Skin epidermis (tissue), 12 donors: ENCODE data around the gene PANK1.

Source experiments
- H3K27ac ChIP-seq, 21 experiments: fragments of 200-600 bp; sonication (generic) in 11 of 21; one replicate each; pipeline ENCODE4 v1.5.0; 2020; ENCODE audit warnings: mild to moderate bottlenecking in 3 of 21, inconsistent platforms in 2 of 21, moderate library complexity in 2 of 21
- H3K4me3 ChIP-seq, 7 experiments: fragments of 200-600 bp; sonication (generic) in 2 of 7; one replicate each; pipeline ENCODE4 v1.5.0; 2020; ENCODE audit warnings: inconsistent platforms in 2 of 7, mild to moderate bottlenecking in 2 of 7, moderate library complexity in 1 of 7

Gene PANK1

GRCh38 chr10:89588671-89589070 is 56.4 kb downstream of the PANK1 start:
- H3K27ac ChIP-seq = no peak overlapping the region
- H3K4me3 ChIP-seq = no peak overlapping the region

DNA sequence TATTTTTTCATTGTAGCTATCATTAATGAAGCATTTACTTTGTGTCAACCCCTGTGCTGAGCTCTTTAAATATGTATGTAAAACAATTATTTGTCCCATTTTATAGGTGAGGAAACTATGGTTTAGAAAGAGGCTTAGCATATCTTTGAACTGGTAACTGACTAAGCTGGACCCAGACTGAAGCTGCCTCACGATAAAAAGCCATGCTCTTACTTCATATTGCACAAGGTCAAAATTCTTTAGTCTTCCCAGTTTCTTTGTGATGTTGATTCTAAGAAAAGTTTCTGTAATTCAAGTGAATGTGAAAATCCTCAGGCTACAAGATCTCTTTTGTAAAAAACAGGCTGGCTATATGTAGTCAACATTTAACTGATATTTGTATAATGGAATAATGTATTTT is 63.0 kb downstream of the PANK1 start:
- Histone ChIP-seq H3K4me3 (no peak overlapping the region), H3K27ac (no peak overlapping the region)

GRCh38 chr10:89580243-89580642 is 64.8 kb downstream of the PANK1 start:
- no peak overlapping the region for H3K4me3 ChIP-seq
- no peak overlapping the region for H3K27ac ChIP-seq

DNA sequence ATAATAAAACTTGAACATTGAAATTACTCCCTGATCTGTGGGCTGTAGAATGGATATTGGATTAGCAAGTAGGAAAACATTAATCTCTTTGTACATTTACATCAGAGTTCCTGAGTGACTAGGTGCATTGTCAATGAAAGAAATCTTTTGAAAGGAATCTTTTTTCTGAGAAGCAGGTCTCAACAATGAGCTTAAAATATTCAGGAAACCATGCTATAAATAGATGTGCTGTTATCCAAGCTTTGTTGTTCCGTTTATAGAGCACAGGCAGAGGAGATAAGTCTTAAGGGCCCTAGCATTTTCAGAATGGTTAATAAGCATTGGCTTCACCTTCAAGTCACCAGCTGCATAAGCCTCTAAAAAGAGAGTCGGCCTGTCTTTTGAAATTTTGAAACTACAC is 68.3 kb downstream of the PANK1 start:
- H3K4me3 ChIP-seq = no peak overlapping the region
- no peak overlapping the region for H3K27ac ChIP-seq

- H3K4me3 ChIP-seq = no peak overlapping the region
- no peak overlapping the region for H3K27ac ChIP-seq
These were observed 69.0 kb downstream of the PANK1 start for GRCh38 chr10:89576022-89576421.

GRCh38 chr10:89575031-89575430 is 70.0 kb downstream of the PANK1 start:
- no peak overlapping the region for H3K4me3 ChIP-seq
- no peak overlapping the region for H3K27ac ChIP-seq

GRCh38 chr10:89574368-89574767 is 70.7 kb downstream of the PANK1 start:
- Histone ChIP-seq H3K4me3 (no peak overlapping the region), H3K27ac (no peak overlapping the region)

DNA sequence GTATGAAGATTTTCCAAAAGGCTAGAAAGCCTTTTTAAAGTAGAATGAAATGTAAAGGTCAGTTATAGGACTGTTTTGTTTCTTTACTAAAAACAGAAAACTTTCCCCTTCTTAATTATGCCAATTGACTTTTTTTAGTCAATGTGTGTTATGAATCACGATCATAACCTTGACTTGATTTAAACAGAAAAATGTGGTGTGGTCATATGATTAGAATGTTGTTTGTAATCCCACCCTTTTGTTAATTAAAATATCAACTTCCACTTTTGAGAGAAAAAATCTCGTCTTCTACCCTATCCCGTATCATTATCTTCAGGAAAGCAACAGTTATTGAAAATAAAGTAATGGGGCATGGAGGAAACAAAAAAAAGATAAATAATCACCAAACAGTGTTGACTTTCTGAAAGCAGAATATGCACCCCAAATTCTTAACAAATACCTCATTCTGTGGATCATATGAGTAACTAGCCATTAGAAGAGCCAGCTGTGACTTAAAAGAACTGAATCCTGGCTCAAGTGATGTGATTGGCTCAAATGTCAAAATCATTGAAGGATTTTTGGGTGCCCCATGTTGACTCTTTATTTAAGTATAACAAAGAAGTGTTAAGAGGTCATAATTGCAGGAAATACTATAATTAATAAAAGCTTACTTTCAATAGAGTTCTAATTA is 77.3 kb downstream of the PANK1 start:
- no peak overlapping the region for H3K4me3 ChIP-seq
- H3K27ac ChIP-seq = no peak overlapping the region

GRCh38 chr10:89566992-89567391 is 78.0 kb downstream of the PANK1 start:
- Histone ChIP-seq H3K4me3 (no peak overlapping the region), H3K27ac (no peak overlapping the region)

DNA sequence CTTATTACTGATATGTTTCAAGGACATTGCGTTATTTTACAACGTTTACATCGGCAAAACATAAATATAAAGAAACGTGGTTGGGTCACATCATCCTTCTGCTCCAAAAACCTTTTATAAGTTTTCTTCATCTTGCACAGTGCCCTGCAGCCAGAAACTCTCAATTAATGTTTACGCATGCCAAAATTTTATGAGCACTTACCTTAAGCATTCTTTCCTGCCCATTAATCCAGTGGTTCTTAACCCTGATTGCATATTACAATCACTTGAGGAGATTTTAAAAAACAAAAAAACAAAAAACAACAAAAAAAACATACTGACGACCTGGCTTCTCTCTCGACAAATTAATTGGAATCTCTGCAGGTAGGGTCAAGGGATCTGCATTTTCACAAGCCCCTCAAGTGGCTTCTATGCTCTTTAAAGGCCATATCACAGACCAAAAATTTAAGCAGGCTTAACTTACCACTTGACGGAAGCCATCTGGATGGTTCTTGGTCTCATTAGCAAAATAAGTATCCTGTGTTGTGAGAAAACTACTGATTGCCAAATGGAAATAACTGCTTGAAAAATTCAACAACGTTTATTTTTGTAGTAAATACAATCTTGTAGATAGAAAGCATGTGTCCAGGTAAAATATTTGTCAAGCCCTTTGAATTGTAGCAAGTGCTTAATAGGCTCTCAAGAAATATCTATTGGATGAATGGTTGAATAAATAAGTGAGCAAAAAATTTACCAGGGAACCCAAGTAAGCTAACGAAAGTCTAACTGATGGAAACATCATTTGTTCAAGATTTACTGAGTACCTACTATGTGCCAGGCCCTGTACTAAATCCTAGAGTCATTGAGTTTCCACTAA is 78.7 kb downstream of the PANK1 start:
- no peak overlapping the region for H3K27ac ChIP-seq
- no peak overlapping the region for H3K4me3 ChIP-seq

DNA sequence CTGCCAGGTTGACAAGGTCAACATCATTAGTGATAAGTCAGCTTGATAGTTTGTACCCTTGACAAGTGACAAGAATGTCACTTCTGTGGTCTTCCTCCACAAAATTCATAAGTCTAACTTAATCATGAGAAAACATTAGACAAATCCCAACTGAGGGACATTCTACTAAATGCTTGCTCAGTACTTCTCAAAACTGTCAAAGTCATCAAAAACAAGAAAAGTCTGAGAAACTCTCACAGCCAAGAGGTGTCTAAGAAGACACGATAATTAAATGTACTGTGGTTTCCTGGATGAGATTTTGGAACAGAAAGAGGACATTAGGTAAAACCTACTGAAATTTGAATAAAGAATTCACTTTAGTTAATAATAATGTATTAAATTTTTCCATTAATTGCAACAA is 79.9 kb downstream of the PANK1 start:
- H3K27ac ChIP-seq = no peak overlapping the region
- H3K4me3 ChIP-seq = no peak overlapping the region

- H3K27ac ChIP-seq = no peak overlapping the region
- no peak overlapping the region for H3K4me3 ChIP-seq
These were observed 81.1 kb downstream of the PANK1 start for GRCh38 chr10:89563861-89564478.

- no peak overlapping the region for H3K4me3 ChIP-seq
- no peak overlapping the region for H3K27ac ChIP-seq
These were observed 81.7 kb downstream of the PANK1 start for GRCh38 chr10:89563311-89563710.

DNA sequence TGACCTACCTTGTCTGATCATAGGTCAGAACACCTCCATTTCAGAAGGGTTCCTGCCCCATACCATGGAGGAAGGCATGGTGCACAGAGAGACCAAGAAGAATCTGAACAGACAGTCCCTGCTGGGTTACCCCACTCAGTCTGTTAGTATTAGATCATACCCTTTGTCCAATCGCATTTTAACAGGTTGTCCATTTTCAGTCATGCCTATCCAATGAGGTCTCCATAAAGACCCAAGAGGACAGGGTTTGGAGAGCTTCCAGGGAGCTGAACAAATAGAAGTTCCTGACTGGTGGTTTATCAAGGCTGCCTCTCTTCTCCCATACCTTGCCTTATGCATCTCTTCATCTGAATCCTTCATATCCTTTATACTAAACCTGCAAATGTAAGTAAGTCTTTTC is 88.4 kb downstream of the PANK1 start:
- Histone ChIP-seq H3K27ac (no peak overlapping the region), H3K4me3 (no peak overlapping the region)

- Histone ChIP-seq H3K4me3 (no peak overlapping the region), H3K27ac (no peak overlapping the region)
These were observed 89.2 kb downstream of the PANK1 start for GRCh38 chr10:89555688-89556445.

DNA sequence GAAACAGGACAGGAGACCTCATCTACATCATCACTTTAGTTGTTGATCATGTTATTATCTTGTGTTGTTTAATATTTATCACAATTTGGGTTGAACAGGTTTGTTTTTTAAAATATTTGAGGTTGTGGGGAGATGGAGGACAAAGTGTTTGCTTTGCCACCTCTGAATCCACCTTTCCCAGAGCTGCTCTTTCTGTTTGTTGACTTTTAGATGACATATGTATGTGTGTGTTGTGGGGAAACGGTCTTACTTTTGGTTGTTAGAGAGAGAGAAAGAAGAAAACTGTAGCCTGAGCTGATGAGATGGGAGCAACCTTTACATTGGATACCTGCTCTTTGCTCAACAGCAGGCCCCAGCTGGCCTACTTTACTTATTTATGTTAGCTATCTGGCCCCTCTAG is 90.6 kb downstream of the PANK1 start:
- Histone ChIP-seq H3K4me3 (no peak overlapping the region), H3K27ac (no peak overlapping the region)

- Histone ChIP-seq H3K27ac (no peak overlapping the region), H3K4me3 (no peak overlapping the region)
These were observed 91.8 kb downstream of the PANK1 start for GRCh38 chr10:89553064-89553734.

DNA sequence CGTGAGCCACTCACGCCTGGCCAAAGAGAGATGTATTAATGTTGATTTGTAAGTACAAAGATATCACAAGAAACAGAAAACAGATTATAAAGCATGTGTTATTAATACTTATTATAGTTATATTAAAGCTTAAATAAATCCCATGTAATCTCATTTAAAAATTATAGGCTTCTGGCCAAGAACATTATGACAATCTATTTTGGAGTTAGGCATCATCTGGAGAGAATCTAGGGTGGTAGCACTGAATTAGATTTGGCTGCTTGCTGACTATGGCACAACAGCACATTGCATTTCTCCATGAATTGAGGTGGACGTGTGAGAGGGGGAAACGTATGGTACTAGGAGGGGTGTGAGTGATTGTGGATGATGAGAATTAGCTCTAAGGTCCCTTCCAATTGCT is 92.8 kb downstream of the PANK1 start:
- H3K27ac ChIP-seq = no peak overlapping the region
- no peak overlapping the region for H3K4me3 ChIP-seq

GRCh38 chr10:89550509-89550908 is 94.5 kb downstream of the PANK1 start:
- no peak overlapping the region for H3K27ac ChIP-seq
- H3K4me3 ChIP-seq = no peak overlapping the region

DNA sequence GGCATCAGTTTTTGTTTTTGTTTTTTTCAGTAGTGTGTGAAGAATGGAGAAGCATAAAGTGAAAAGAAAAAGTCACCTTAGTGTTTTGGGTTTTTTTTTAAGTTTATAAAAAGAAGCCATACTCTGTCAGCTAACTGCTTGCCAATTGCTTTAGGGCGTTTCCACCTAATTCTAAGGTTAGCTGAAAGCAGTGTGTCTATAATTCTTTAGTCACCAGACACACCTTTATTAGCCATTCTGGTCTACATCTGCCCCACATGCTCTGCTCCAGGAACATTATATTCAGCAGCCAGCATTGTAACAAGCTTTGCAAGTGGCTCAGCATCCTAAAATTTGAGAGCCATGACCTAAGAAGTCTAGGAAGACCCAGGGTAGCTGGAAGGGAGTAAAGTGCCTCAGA is 95.5 kb downstream of the PANK1 start:
- H3K4me3 ChIP-seq = no peak overlapping the region
- H3K27ac ChIP-seq = no peak overlapping the region
